PC-9 (cell line): Measurements from ENCODE around the gene SLC25A46. TPM values are rescaled to one million over a fixed set of nuclear protein-coding genes. Genes with fewer than 3 reads are reported as not detected.

ENCODE experiments used
- BruUV-seq: library from RNA; stranded (reverse); fragments of 400-500 nt; replicated peaks from 2 replicates; lab custom pipeline; 2021; lab: Mats Ljungman, UMichigan
- CTCF ChIA-PET: fragments of 300-600 bp; sonication (Branson Sonifier 250); formaldehyde crosslinking; loops from one replicate; lab custom pipeline; 2022; ENCODE audit warnings: antibody characterized with exemption; lab: Charles Lee
- POLR2A ChIA-PET: fragments of 300-600 bp; sonication (Branson Sonifier 250); formaldehyde crosslinking; loops from one replicate; lab custom pipeline; 2022; ENCODE audit warnings: antibody characterized with exemption; ENCODE audit not compliant: unreplicated experiment; lab: Charles Lee
- DNase-seq, 2 experiments: peaks; one replicate each; pipeline versions ENCODE4 v3.0.0 to v3.0.0-alpha.2; 2015 to 2022; ENCODE audit warnings: mixed read lengths in 1 of 2
- H2AFZ ChIP-seq: fragments of 200-600 bp; sonication (generic); 2 replicates; pipeline ENCODE4 v1.8.1; 2017; ENCODE audit warnings: antibody characterized with exemption
- H3F3A ChIP-seq: fragments of 200-600 bp; sonication (generic); 2 replicates; pipeline ENCODE4 v1.8.1; 2017; ENCODE audit warnings: antibody characterized with exemption, mild to moderate bottlenecking, low read depth; ENCODE audit not compliant: insufficient read depth
- H3K27ac ChIP-seq: fragments of 200-600 bp; sonication (generic); 2 replicates; pipeline ENCODE4 v1.6.1; 2016; ENCODE audit warnings: mixed run types
- H3K27me3 ChIP-seq: fragments of 200-600 bp; sonication (generic); 2 replicates; pipeline ENCODE4 v1.6.1; 2016; ENCODE audit warnings: low read depth, mixed run types; ENCODE audit not compliant: insufficient read depth
- H3K36me3 ChIP-seq: fragments of 200-600 bp; sonication (generic); 2 replicates; pipeline ENCODE4 v1.6.1; 2016; ENCODE audit warnings: low read depth, mixed run types
- H3K4me1 ChIP-seq: fragments of 200-600 bp; sonication (generic); replicated peaks from 2 replicates; pipeline ENCODE4 v1.6.1; 2016; ENCODE audit warnings: mixed run types; ENCODE audit not compliant: insufficient read depth
- H3K4me2 ChIP-seq: fragments of 200-600 bp; sonication (generic); 2 replicates; pipeline ENCODE4 v1.6.1; 2017; ENCODE audit warnings: mixed run types
- H3K4me3 ChIP-seq: fragments of 200-600 bp; sonication (generic); 2 replicates; pipeline ENCODE4 v1.6.1; 2016; ENCODE audit warnings: mixed run types
- H3K79me2 ChIP-seq: fragments of 200-600 bp; sonication (generic); 2 replicates; pipeline ENCODE4 v1.6.1; 2017; ENCODE audit warnings: low read depth, mixed run types
- H3K9me2 ChIP-seq: fragments of 200-600 bp; sonication (generic); 2 replicates; pipeline ENCODE4 v1.8.1; 2017; ENCODE audit warnings: mild to moderate bottlenecking; ENCODE audit not compliant: insufficient read depth
- H3K9me3 ChIP-seq: fragments of 200-600 bp; sonication (generic); 2 replicates; pipeline ENCODE4 v1.8.1; 2016; ENCODE audit warnings: low read depth; ENCODE audit not compliant: insufficient read depth
- H4K20me1 ChIP-seq: fragments of 200-600 bp; sonication (generic); 2 replicates; pipeline ENCODE4 v1.8.1; 2017; ENCODE audit not compliant: insufficient read depth
- CTCF ChIP-seq: fragments of 200-600 bp; sonication (generic); conservative IDR thresholded peaks from 2 replicates; pipeline ENCODE4 v1.6.1; 2017; ENCODE audit warnings: mixed run types, antibody characterized with exemption, mild to moderate bottlenecking, moderate library complexity
- EZH2 ChIP-seq: fragments of 200-600 bp; sonication (generic); IDR thresholded peaks from 2 replicates; pipeline ENCODE4 v1.8.0; 2017; ENCODE audit warnings: antibody characterized with exemption, low read depth
- intact Hi-C: fragments of 100-400 bp; cut with micrococcal nuclease; formaldehyde crosslinking; loops from one replicate; pipeline ENCODE4 v1.10.0; 2022; ENCODE audit not compliant: unreplicated experiment
- total RNA-seq: library from RNA; stranded (reverse); gene quantifications from 2 replicates; pipeline ENCODE4 v1.2.3, GENCODE V29; 2021

Gene SLC25A46
- total RNA-seq, 1 experiment from 2014 or later = 29.0 TPM

GRCh38 chr5:110760158-110760557, 21.4 kb downstream of the SLC25A46 start:
- H3K4me1 ChIP-seq = no peaks in the 10 kb centered on the region
- peaks cover 4% of the 10 kb centered on the region for H3F3A ChIP-seq
- no peaks in the 10 kb centered on the region for H4K20me1 ChIP-seq
- no peak overlapping the region for H3K4me3 ChIP-seq
- no peak overlapping the region for H3K27ac ChIP-seq
- H3K9me2 ChIP-seq = no peaks in the 10 kb centered on the region
- DNase-seq = no peak
- TF ChIP-seq CTCF = no peak
- TF ChIP-seq EZH2 = no peak
- H3K79me2 ChIP-seq = no peaks in the 10 kb centered on the region
- H2AFZ ChIP-seq = no peak overlapping the region
- H3K9me3 ChIP-seq = no peaks in the 10 kb centered on the region
- no TSS peak for BruUV-seq
- ChIA-PET POLR2A (no interaction called here), CTCF (no interaction called here)
- intact Hi-C loops = no loop called here
- H3K36me3 ChIP-seq = peaks cover 16% of the 10 kb centered on the region; the same call in 1 of the 2 replicates
- H3K27me3 ChIP-seq = no peaks in the 10 kb centered on the region
- H3K4me2 ChIP-seq = no peak overlapping the region

- intact Hi-C loops = no loop called here
- CTCF ChIA-PET = interaction anchor here (0.6 kb wide), 1 partner anchor 295 kb away, joined by 3 read pairs; no protein-coding TSS in a partner anchor
- Histone ChIP-seq H3K36me3 (no peaks in the 10 kb centered on the region), H3K9me3 (no peaks in the 10 kb centered on the region), H3K4me2 (no peak overlapping the region), H3K27me3 (no peaks in the 10 kb centered on the region), H3K27ac (no peak overlapping the region), H4K20me1 (no peaks in the 10 kb centered on the region), H3K79me2 (no peaks in the 10 kb centered on the region), H3K4me3 (no peak overlapping the region), H2AFZ (no peak overlapping the region), H3K4me1 (no peaks in the 10 kb centered on the region), H3F3A (no peaks in the 10 kb centered on the region), H3K9me2 (no peaks in the 10 kb centered on the region)
- POLR2A ChIA-PET = no interaction called here
- DNase-seq = no peak
- no TSS peak for BruUV-seq
- TF ChIP-seq EZH2 = no peak
- no peak for TF ChIP-seq CTCF
Measured at GRCh38 chr5:110768138-110768860, 29.5 kb downstream of the SLC25A46 start.

- Histone ChIP-seq H3K4me2 (no peak overlapping the region), H3F3A (no peaks in the 10 kb centered on the region), H4K20me1 (no peaks in the 10 kb centered on the region), H3K27me3 (no peaks in the 10 kb centered on the region), H2AFZ (no peak overlapping the region), H3K4me3 (no peak overlapping the region), H3K27ac (no peak overlapping the region), H3K9me3 (no peaks in the 10 kb centered on the region), H3K36me3 (no peaks in the 10 kb centered on the region), H3K9me2 (no peaks in the 10 kb centered on the region), H3K79me2 (no peaks in the 10 kb centered on the region), H3K4me1 (no peaks in the 10 kb centered on the region)
- no peak for TF ChIP-seq EZH2
- no peak for TF ChIP-seq CTCF
- DNase-seq = no peak
- POLR2A ChIA-PET = no interaction called here
- CTCF ChIA-PET = no interaction called here
- no TSS peak for BruUV-seq
- intact Hi-C loops = no loop called here
Measured at GRCh38 chr5:110769000-110769681, 30.3 kb downstream of the SLC25A46 start.
